HG02938 (cell line): ENCODE measurements around the gene PDZRN4.
A peak's percentile ranks its signal among the peaks of the same experiment; 100 is the strongest.
"Not testable (repeated sequence)": the region's sequence is repeated elsewhere in the genome, so short reads cannot be mapped to it uniquely, and the experiment has no call there.

Experiments used
- ATAC-seq: cut with Tn5 transposase; IDR thresholded peaks from one replicate; pipeline ENCODE4 v1.9.1; 2021; ENCODE audit warnings: mild to moderate bottlenecking, moderate library complexity; ENCODE audit not compliant: unreplicated experiment

The PDZRN4 gene

GRCh38 chr12:41213107-41213506 is 25.0 kb downstream of the PDZRN4 start:
- ATAC-seq: no peak

GRCh38 chr12:41213648-41214047 is 25.5 kb downstream of the PDZRN4 start:
- ATAC-seq: no peak

GRCh38 chr12:41217727-41218126 is 29.6 kb downstream of the PDZRN4 start:
- no peak for ATAC-seq

GRCh38 chr12:41220931-41221330 is 32.8 kb downstream of the PDZRN4 start:
- no peak for ATAC-seq

- no peak for ATAC-seq
These were observed 33.4 kb downstream of the PDZRN4 start for GRCh38 chr12:41221491-41221890.

GRCh38 chr12:41223600-41223999 is 35.5 kb downstream of the PDZRN4 start:
- no peak for ATAC-seq

GRCh38 chr12:41224066-41224465 is 35.9 kb downstream of the PDZRN4 start:
- ATAC-seq: no peak

- ATAC-seq: no peak
These were observed 37.1 kb downstream of the PDZRN4 start for GRCh38 chr12:41225179-41225578.

GRCh38 chr12:41228066-41228820 is 40.1 kb downstream of the PDZRN4 start:
- no peak for ATAC-seq

- ATAC-seq: no peak
These were observed 42.6 kb downstream of the PDZRN4 start for GRCh38 chr12:41230756-41231155.

GRCh38 chr12:41234692-41235091 is 46.6 kb downstream of the PDZRN4 start:
- ATAC-seq: no peak

GRCh38 chr12:41242603-41243002 is 54.5 kb downstream of the PDZRN4 start:
- no peak for ATAC-seq

- ATAC-seq: no peak
These were observed 60.3 kb downstream of the PDZRN4 start for GRCh38 chr12:41248391-41248790.

GRCh38 chr12:41250748-41251147 is 62.6 kb downstream of the PDZRN4 start:
- ATAC-seq: no peak

- no peak for ATAC-seq
These were observed 66.1 kb downstream of the PDZRN4 start for GRCh38 chr12:41254004-41254914.

GRCh38 chr12:41263196-41263595 is 75.1 kb downstream of the PDZRN4 start:
- ATAC-seq: not testable (repeated sequence)

- ATAC-seq: no peak
These were observed 76.2 kb downstream of the PDZRN4 start for GRCh38 chr12:41264281-41264680.

- ATAC-seq: no peak
These were observed 80.9 kb downstream of the PDZRN4 start for GRCh38 chr12:41269056-41269455.

GRCh38 chr12:41271489-41271888 is 83.4 kb downstream of the PDZRN4 start:
- no peak for ATAC-seq

GRCh38 chr12:41274643-41275042 is 86.5 kb downstream of the PDZRN4 start:
- ATAC-seq: no peak

- ATAC-seq: peak; percentile 71
These were observed 89.2 kb downstream of the PDZRN4 start for GRCh38 chr12:41277100-41277945.
